Glutamatergic neuron (in vitro differentiated cells): ENCODE results near the gene CFAP97. TPM values are rescaled to one million over a fixed set of nuclear protein-coding genes. Genes with fewer than 3 reads are reported as not detected.

ENCODE experiments used
- DNase-seq: peaks from one replicate; pipeline ENCODE4 v3.0.0; 2022
- H3K27ac Mint-ChIP-seq: one replicate; pipeline ENCODE4 v1.8.0; 2020; ENCODE audit warnings: mild to moderate bottlenecking, mixed read lengths, inconsistent platforms; ENCODE audit not compliant: unreplicated experiment
- H3K27me3 Mint-ChIP-seq: one replicate; pipeline ENCODE4 v1.8.0; 2020; ENCODE audit warnings: mild to moderate bottlenecking, moderate library complexity, mixed read lengths, inconsistent platforms; ENCODE audit not compliant: unreplicated experiment
- H3K36me3 Mint-ChIP-seq: one replicate; pipeline ENCODE4 v1.8.0; 2020; ENCODE audit warnings: mild to moderate bottlenecking, mixed read lengths, inconsistent platforms; ENCODE audit not compliant: unreplicated experiment
- H3K4me1 Mint-ChIP-seq: one replicate; pipeline ENCODE4 v1.8.0; 2020; ENCODE audit warnings: mild to moderate bottlenecking, low read depth, mixed read lengths, inconsistent platforms; ENCODE audit not compliant: unreplicated experiment
- H3K4me3 Mint-ChIP-seq: one replicate; pipeline ENCODE4 v1.8.0; 2020; ENCODE audit warnings: mild to moderate bottlenecking, mixed read lengths, inconsistent platforms; ENCODE audit not compliant: unreplicated experiment
- H3K9me3 Mint-ChIP-seq: one replicate; pipeline ENCODE4 v1.8.0; 2020; ENCODE audit warnings: mild to moderate bottlenecking, moderate library complexity, mixed read lengths, inconsistent platforms; ENCODE audit not compliant: unreplicated experiment
- total RNA-seq: library from RNA; stranded (reverse); fragmentation: NEBNext Ultra II Directional; extraction: Animal tissue kit (Norgen Biotek cat#: 25700); gene quantifications from one replicate; pipeline ENCODE4 v1.2.1, GENCODE V29; 2021; ENCODE audit not compliant: unreplicated experiment
- TF ChIP-seq, protein P1 (sequence below): fragments of 200-600 bp; sonication (generic); IDR thresholded peaks from one replicate; pipeline ENCODE4 v1.5.0; 2021; ENCODE audit not compliant: partially characterized antibody, unreplicated experiment

Gene CFAP97
- total RNA-seq, 1 donor from 2014 or later: 28.4 TPM

DNA sequence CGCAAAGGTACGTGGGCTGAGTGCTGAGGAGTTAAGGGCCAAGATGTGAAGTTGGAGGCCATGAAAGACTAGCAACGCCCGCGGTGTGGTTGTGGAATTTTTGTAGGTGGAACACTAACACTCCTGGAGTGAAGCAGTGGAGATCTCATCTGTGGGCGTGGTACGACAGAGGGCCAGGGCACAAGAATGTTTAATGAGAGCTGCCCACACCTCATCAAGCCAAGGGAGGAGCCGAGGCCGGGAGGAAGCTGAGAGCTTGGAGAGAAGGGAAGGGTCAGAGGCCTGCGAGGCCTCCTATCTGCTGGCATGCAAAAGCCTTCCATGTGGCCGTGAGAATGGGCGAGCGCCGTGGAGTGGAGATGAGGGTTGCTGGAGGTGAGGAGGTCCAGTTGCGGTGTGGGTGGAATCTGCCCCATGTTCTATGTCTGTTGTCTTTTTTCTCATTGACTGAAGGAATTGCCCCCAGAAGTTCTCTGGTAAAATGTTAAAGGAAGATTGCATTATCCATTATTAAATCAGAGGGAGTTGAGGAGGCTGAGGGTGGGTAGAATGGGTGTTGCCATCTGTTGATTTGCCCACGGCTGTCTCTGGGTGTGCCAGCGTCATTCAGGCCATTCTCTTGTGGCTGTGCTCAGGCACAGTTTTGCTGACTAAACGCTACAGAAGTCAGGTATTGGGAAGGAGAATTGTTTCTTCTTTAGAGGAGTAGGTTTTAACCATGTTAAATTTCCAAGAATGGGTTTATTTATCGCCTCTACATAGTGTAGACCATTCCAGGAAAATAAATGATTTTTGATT lies 25.4 kb upstream of the CFAP97 start:
- no peaks in the 10 kb centered on the region for H3K27me3 Mint-ChIP-seq
- no peak for DNase-seq

DNA sequence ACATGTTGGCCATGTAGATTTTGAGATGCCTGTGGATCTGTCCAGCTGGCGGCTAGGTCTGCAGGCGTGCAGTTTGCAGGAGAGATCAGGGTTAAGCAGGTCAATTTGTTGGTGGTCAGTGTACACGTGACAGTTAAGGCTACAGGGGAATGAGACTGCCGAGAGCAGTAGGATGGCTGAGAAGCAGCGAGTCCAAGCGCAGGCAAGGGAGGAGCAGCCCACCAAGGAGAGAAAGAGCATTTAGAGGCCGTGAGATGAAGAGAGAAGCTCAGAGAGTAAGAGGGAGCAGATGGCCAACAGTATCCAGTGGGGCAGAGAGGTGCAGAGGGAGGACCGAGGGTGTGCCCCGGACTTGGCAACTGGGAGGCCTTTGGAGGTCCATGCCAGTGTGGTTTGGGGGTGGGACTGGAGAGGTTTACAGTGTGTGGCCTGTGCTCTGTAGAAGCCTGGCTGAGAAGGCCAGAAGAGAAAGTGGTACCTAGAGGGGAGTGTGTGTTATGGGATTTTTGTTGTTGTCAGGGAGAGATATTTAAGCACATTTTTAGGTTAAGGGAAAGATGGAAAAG lies 24.0 kb upstream of the CFAP97 start:
- Mint-ChIP-seq H3K4me1 (peaks cover 4% of the 10 kb centered on the region), H3K9me3 (no peaks in the 10 kb centered on the region), H3K36me3 (no peaks in the 10 kb centered on the region), H3K27ac (no peak overlapping the region), H3K27me3 (no peaks in the 10 kb centered on the region), H3K4me3 (no peak overlapping the region)
- no peak for DNase-seq
- TF ChIP-seq, protein P1, sequence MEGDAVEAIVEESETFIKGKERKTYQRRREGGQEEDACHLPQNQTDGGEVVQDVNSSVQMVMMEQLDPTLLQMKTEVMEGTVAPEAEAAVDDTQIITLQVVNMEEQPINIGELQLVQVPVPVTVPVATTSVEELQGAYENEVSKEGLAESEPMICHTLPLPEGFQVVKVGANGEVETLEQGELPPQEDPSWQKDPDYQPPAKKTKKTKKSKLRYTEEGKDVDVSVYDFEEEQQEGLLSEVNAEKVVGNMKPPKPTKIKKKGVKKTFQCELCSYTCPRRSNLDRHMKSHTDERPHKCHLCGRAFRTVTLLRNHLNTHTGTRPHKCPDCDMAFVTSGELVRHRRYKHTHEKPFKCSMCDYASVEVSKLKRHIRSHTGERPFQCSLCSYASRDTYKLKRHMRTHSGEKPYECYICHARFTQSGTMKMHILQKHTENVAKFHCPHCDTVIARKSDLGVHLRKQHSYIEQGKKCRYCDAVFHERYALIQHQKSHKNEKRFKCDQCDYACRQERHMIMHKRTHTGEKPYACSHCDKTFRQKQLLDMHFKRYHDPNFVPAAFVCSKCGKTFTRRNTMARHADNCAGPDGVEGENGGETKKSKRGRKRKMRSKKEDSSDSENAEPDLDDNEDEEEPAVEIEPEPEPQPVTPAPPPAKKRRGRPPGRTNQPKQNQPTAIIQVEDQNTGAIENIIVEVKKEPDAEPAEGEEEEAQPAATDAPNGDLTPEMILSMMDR: no peak

More for the DNA sequence above, 25.4 kb upstream of the CFAP97 start:
- Mint-ChIP-seq H3K4me3 (no peak overlapping the region), H3K9me3 (no peaks in the 10 kb centered on the region), H3K4me1 (peaks cover 4% of the 10 kb centered on the region), H3K36me3 (no peaks in the 10 kb centered on the region), H3K27ac (no peak overlapping the region)
- TF ChIP-seq, protein P1: no peak

DNA sequence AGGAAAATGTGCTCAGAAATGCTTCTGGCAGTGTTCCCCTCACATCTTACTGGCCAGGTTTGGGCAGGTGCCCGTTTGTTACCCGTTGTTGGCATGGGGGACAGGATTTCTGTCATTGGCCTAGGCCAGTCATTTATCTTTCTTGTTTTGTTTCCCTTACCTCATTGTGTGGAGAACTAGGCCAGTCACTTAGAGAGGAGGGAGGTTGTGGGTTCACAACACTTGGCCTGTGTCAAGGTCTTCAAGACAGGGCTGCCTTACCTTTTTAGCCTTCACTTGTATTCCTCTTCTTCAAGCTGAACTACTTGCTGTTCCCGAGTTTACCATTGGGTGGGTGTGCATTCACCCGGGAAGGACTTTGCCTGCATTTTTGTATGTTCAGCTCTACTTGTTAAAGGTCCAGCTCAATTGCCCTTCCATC lies 23.3 kb upstream of the CFAP97 start:
- Mint-ChIP-seq H3K27me3 (no peaks in the 10 kb centered on the region), H3K27ac (no peak overlapping the region), H3K9me3 (peaks cover 1% of the 10 kb centered on the region), H3K36me3 (no peaks in the 10 kb centered on the region), H3K4me3 (no peak overlapping the region), H3K4me1 (peaks cover 4% of the 10 kb centered on the region)
- no peak for DNase-seq
- TF ChIP-seq, protein P1: no peak

DNA sequence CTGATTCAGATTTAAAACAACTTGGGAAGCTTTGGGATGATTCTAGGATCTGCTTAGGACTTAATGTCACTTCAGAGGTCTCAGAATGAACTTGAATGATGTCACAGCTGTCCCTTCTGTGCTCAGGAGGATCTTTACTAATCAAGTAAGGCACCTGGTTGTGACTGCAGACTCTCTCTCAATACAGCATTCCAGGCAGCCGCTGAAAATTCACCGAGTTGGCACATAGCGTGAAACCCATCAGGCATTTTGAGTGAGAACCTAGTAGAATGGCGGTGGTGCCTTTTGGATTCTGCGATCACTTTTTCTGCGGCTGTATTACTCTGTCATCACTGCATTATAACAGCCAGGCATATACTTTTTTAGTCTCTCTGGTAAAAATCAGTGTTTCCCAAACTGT lies 22.1 kb upstream of the CFAP97 start:
- Mint-ChIP-seq H3K4me1 (peaks cover 4% of the 10 kb centered on the region), H3K36me3 (no peaks in the 10 kb centered on the region)
- TF ChIP-seq, protein P1: no peak

DNA sequence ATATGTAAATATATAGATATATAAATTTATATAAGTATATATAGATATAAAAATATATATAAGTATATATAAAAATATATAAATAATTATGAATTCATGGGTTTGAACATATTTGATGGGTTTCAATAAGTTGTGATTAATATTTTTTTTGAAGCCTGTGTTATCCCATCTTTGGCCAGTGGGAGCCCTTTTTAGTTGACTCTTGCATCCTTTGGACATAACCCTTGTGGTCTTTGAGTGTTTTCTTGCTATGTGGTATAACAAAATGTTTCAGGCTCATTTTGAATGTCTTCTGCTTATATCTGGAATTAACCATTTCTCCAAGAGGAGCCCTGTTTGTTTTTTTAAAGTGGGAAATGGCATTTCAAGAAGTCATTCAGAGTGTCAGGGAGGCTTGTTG lies 20.8 kb upstream of the CFAP97 start:
- H3K36me3 Mint-ChIP-seq: no peaks in the 10 kb centered on the region
- no peak for DNase-seq
- H3K27ac Mint-ChIP-seq: no peak overlapping the region
- no peaks in the 10 kb centered on the region for H3K27me3 Mint-ChIP-seq
- peaks cover 2% of the 10 kb centered on the region for H3K9me3 Mint-ChIP-seq
- H3K4me3 Mint-ChIP-seq: no peak overlapping the region
- TF ChIP-seq, protein P1: peak; percentile 14
- H3K4me1 Mint-ChIP-seq: peaks cover 4% of the 10 kb centered on the region

More for the DNA sequence above, 22.1 kb upstream of the CFAP97 start:
- H3K27ac Mint-ChIP-seq: peak overlapping the region; percentile 59
- no peak for DNase-seq
- H3K9me3 Mint-ChIP-seq: peaks cover 2% of the 10 kb centered on the region
- no peak overlapping the region for H3K4me3 Mint-ChIP-seq
- H3K27me3 Mint-ChIP-seq: no peaks in the 10 kb centered on the region
